Cardiac muscle cell (in vitro differentiated cells and primary cell): ENCODE results near the gene MIDN. TPM values are rescaled to one million over a fixed set of nuclear protein-coding genes. Genes with fewer than 3 reads are reported as not detected.
A peak's percentile ranks its signal among the peaks of the same experiment; 100 is the strongest.

Experiments
- DNase-seq, 2 donors: peaks; one replicate each; pipeline versions ENCODE4 v3.0.0 to v3.0.0-alpha.2; 2010 to 2017; ENCODE audit warnings: low read depth in 1 of 2, low spot score in 1 of 2
- H3K27ac ChIP-seq: fragments of 200-600 bp; sonication (generic); 2 replicates; pipeline ENCODE4 v1.5.1; 2016
- H3K27me3 ChIP-seq: fragments of 200-600 bp; sonication (generic); 2 replicates; pipeline ENCODE4 v1.6.0; 2016; ENCODE audit warnings: control low read depth
- H3K36me3 ChIP-seq: fragments of 200-600 bp; sonication (generic); 2 replicates; pipeline ENCODE4 v1.5.1; 2016; ENCODE audit warnings: control low read depth
- H3K4me1 ChIP-seq: fragments of 200-600 bp; sonication (generic); 2 replicates; pipeline ENCODE4 v1.8.1; 2017; ENCODE audit warnings: low read depth, mild to moderate bottlenecking, mixed run types
- H3K4me3 ChIP-seq: fragments of 200-600 bp; sonication (generic); 2 replicates; pipeline ENCODE4 v1.5.1; 2016; ENCODE audit warnings: mild to moderate bottlenecking
- H3K9me3 ChIP-seq: fragments of 200-600 bp; sonication (generic); 2 replicates; pipeline ENCODE4 v1.5.1; 2017; ENCODE audit warnings: low read depth, mild to moderate bottlenecking, control low read depth
- polyA plus RNA-seq: library from polyadenylated mRNA; unstranded; fragments of >200 nt; fragmentation: Nextera tagmentation; extraction: Ambion mirVana; gene quantifications from 2 replicates; pipeline ENCODE4 v1.2.1, GENCODE V29; 2016
- total RNA-seq: library from RNA; depleted of rRNA; stranded (reverse); fragments of >200 nt; gene quantifications from 2 replicates; pipeline ENCODE4 v1.2.3, GENCODE V29; 2016
- TF ChIP-seq, protein P1 (sequence below): IDR thresholded peaks from 2 replicates; pipeline ENCODE4 v1.5.1; 2012; ENCODE audit warnings: low read depth, mild to moderate bottlenecking, low read length

Gene MIDN
- total and polyA plus RNA-seq, 2 experiments from 2014 or later: 58.1 to 89.2 TPM

GRCh38 chr19:1269478-1270212, 21.3 kb downstream of the MIDN start:
- peak; percentile 88 to 89 for DNase-seq
- Histone ChIP-seq H3K27ac (peak overlapping the region; percentile 99), H3K27me3 (no peaks in the 10 kb centered on the region), H3K36me3 (peaks cover 37% of the 10 kb centered on the region), H3K4me1 (peaks cover 46% of the 10 kb centered on the region), H3K9me3 (no peaks in the 10 kb centered on the region), H3K4me3 (peak overlapping the region; percentile 86)
- TF ChIP-seq, protein P1, sequence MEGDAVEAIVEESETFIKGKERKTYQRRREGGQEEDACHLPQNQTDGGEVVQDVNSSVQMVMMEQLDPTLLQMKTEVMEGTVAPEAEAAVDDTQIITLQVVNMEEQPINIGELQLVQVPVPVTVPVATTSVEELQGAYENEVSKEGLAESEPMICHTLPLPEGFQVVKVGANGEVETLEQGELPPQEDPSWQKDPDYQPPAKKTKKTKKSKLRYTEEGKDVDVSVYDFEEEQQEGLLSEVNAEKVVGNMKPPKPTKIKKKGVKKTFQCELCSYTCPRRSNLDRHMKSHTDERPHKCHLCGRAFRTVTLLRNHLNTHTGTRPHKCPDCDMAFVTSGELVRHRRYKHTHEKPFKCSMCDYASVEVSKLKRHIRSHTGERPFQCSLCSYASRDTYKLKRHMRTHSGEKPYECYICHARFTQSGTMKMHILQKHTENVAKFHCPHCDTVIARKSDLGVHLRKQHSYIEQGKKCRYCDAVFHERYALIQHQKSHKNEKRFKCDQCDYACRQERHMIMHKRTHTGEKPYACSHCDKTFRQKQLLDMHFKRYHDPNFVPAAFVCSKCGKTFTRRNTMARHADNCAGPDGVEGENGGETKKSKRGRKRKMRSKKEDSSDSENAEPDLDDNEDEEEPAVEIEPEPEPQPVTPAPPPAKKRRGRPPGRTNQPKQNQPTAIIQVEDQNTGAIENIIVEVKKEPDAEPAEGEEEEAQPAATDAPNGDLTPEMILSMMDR: peak; percentile 14

GRCh38 chr19:1270213-1270853, 21.9 kb downstream of the MIDN start:
- Histone ChIP-seq H3K4me3 (peak overlapping the region; percentile 86), H3K27ac (peak overlapping the region; percentile 99), H3K4me1 (peaks cover 46% of the 10 kb centered on the region), H3K36me3 (peaks cover 42% of the 10 kb centered on the region), H3K27me3 (no peaks in the 10 kb centered on the region), H3K9me3 (no peaks in the 10 kb centered on the region)
- no peak for DNase-seq
- TF ChIP-seq, protein P1: no peak

- Histone ChIP-seq H3K4me3 (peak overlapping the region; percentile 86), H3K27ac (peak overlapping the region; percentile 99), H3K4me1 (peaks cover 40% of the 10 kb centered on the region), H3K9me3 (no peaks in the 10 kb centered on the region), H3K27me3 (no peaks in the 10 kb centered on the region), H3K36me3 (peaks cover 42% of the 10 kb centered on the region)
- DNase-seq: no peak
- TF ChIP-seq, protein P1: no peak
Measured at GRCh38 chr19:1270854-1271527, 22.6 kb downstream of the MIDN start.

- Histone ChIP-seq H3K27ac (peak overlapping the region; percentile 99), H3K36me3 (peaks cover 42% of the 10 kb centered on the region), H3K4me3 (no peak overlapping the region), H3K27me3 (no peaks in the 10 kb centered on the region), H3K4me1 (peaks cover 37% of the 10 kb centered on the region), H3K9me3 (no peaks in the 10 kb centered on the region)
- TF ChIP-seq, protein P1: no peak
- DNase-seq: no peak
Measured at GRCh38 chr19:1271528-1272422, 23.4 kb downstream of the MIDN start.
